GM23338 (cell line): ENCODE data around the gene LCE2A. TPM values are rescaled to one million over a fixed set of nuclear protein-coding genes. Genes with fewer than 3 reads are reported as not detected.

Experiments used
- polyA plus RNA-seq: library from polyadenylated mRNA; unstranded; fragments of >200 nt; fragmentation: Nextera tagmentation; extraction: Ambion mirVana; gene quantifications from 2 replicates; pipeline ENCODE4 v1.2.1, GENCODE V29; 2016
- total RNA-seq: library from RNA; depleted of rRNA; stranded (reverse); fragments of >200 nt; shearing (Covaris generic); gene quantifications from 2 replicates; pipeline ENCODE4 v1.2.3, GENCODE V29; 2014; rRNA removed

The LCE2A gene
- total and polyA plus RNA-seq, 2 experiments from 2014 or later: not detected

Other genes starting within 250 kb of the LCE2A start
- not detected in 2 replicates for gene LCE5A, start 187.5 kb upstream of the LCE2A start, total RNA-seq
- not detected in 2 replicates for gene LCE5A, start 187.5 kb upstream of the LCE2A start, polyA plus RNA-seq
- gene CRCT1, start 183.9 kb upstream of the LCE2A start, total RNA-seq: not detected in 2 replicates
- gene CRCT1, start 183.9 kb upstream of the LCE2A start, polyA plus RNA-seq: not detected in 2 replicates
- not detected in 2 replicates for gene LCE3E, start 131.6 kb upstream of the LCE2A start, total RNA-seq
- not detected in 2 replicates for gene LCE3E, start 131.6 kb upstream of the LCE2A start, polyA plus RNA-seq
- not detected in 2 replicates for gene LCE3D, start 117.8 kb upstream of the LCE2A start, total RNA-seq
- 0.52 TPM in 1 of 2 replicates, not detected in the other for gene LCE3D, start 117.8 kb upstream of the LCE2A start, polyA plus RNA-seq
- gene LCE3C, start 98.1 kb upstream of the LCE2A start, total RNA-seq: not detected in 2 replicates
- not detected in 2 replicates for gene LCE3C, start 98.1 kb upstream of the LCE2A start, polyA plus RNA-seq
- gene LCE3B, start 84.5 kb upstream of the LCE2A start, total RNA-seq: not detected in 2 replicates
- gene LCE3B, start 84.5 kb upstream of the LCE2A start, polyA plus RNA-seq: not detected in 2 replicates
- not detected in 2 replicates for gene LCE3A, start 75.2 kb upstream of the LCE2A start, total RNA-seq
- not detected in 2 replicates for gene LCE3A, start 75.2 kb upstream of the LCE2A start, polyA plus RNA-seq
- not detected in 2 replicates for gene LCE2D, start 35.0 kb upstream of the LCE2A start, total RNA-seq
- gene LCE2D, start 35.0 kb upstream of the LCE2A start, polyA plus RNA-seq: not detected in 2 replicates
- not detected in 2 replicates for gene LCE2C, start 23.1 kb upstream of the LCE2A start, total RNA-seq
- gene LCE2C, start 23.1 kb upstream of the LCE2A start, polyA plus RNA-seq: not detected in 2 replicates
- not detected in 2 replicates for gene LCE2B, start 12.2 kb upstream of the LCE2A start, total RNA-seq
- gene LCE2B, start 12.2 kb upstream of the LCE2A start, polyA plus RNA-seq: not detected in 2 replicates
- gene LCE4A, start 9.8 kb downstream of the LCE2A start, total RNA-seq: not detected in 2 replicates
- gene LCE4A, start 9.8 kb downstream of the LCE2A start, polyA plus RNA-seq: not detected in 2 replicates
- gene KPRP, start 59.7 kb downstream of the LCE2A start, total RNA-seq: not detected in 2 replicates
- gene KPRP, start 59.7 kb downstream of the LCE2A start, polyA plus RNA-seq: not detected in 2 replicates
- not detected in 2 replicates for gene LCE1F, start 76.8 kb downstream of the LCE2A start, total RNA-seq
- not detected in 2 replicates for gene LCE1F, start 76.8 kb downstream of the LCE2A start, polyA plus RNA-seq
- not detected in 2 replicates for gene LCE1E, start 87.9 kb downstream of the LCE2A start, total RNA-seq
- 0.43 TPM in 1 of 2 replicates, not detected in the other for gene LCE1E, start 87.9 kb downstream of the LCE2A start, polyA plus RNA-seq
- gene LCE1D, start 98.4 kb downstream of the LCE2A start, total RNA-seq: not detected in 2 replicates
- not detected in 2 replicates for gene LCE1D, start 98.4 kb downstream of the LCE2A start, polyA plus RNA-seq
- gene LCE1C, start 108.3 kb downstream of the LCE2A start, total RNA-seq: not detected in 2 replicates
- not detected in 2 replicates for gene LCE1C, start 108.3 kb downstream of the LCE2A start, polyA plus RNA-seq
- gene LCE1B, start 113.6 kb downstream of the LCE2A start, total RNA-seq: not detected in 2 replicates
- not detected in 2 replicates for gene LCE1B, start 113.6 kb downstream of the LCE2A start, polyA plus RNA-seq
- not detected in 2 replicates for gene LCE1A, start 129.1 kb downstream of the LCE2A start, total RNA-seq
- not detected in 2 replicates for gene LCE1A, start 129.1 kb downstream of the LCE2A start, polyA plus RNA-seq
- gene LCE6A, start 144.5 kb downstream of the LCE2A start, total RNA-seq: not detected in 2 replicates
- gene LCE6A, start 144.5 kb downstream of the LCE2A start, polyA plus RNA-seq: not detected in 2 replicates
- gene LCE7A, start 161.7 kb downstream of the LCE2A start, total RNA-seq: not detected in 2 replicates
- not detected in 2 replicates for gene LCE7A, start 161.7 kb downstream of the LCE2A start, polyA plus RNA-seq
- gene SMCP, start 180.0 kb downstream of the LCE2A start, total RNA-seq: not detected in 2 replicates
- gene SMCP, start 180.0 kb downstream of the LCE2A start, polyA plus RNA-seq: not detected in 2 replicates
- not detected in 2 replicates for gene IVL, start 210.2 kb downstream of the LCE2A start, total RNA-seq
- gene IVL, start 210.2 kb downstream of the LCE2A start, polyA plus RNA-seq: not detected in 2 replicates
- not detected in 2 replicates for gene SPRR5, start 248.9 kb downstream of the LCE2A start, total RNA-seq
- not detected in 2 replicates for gene SPRR5, start 248.9 kb downstream of the LCE2A start, polyA plus RNA-seq